A549 (cell line): ENCODE measurements around the gene TCN1. TPM values are rescaled to one million over a fixed set of nuclear protein-coding genes. Genes with fewer than 3 reads are reported as not detected.

Experiments used
- ATAC-seq, 2 experiments: fragments of 200-7000 bp in 1 of 2; fragments of >200 bp in 1 of 2; cut with Nextera tagmentation in 1 of 2; cut with Tn5 transposase in 1 of 2; 3 replicates each; pipeline versions ENCODE4 v1.8.0 to v1.9.1; 2018 to 2020; ENCODE audit warnings: mild to moderate bottlenecking in 1 of 2, moderate library complexity in 1 of 2
- CTCF ChIA-PET: fragments of 300-600 bp; sonication (Branson Sonifier 250); formaldehyde crosslinking; extraction: SDS; loops from one replicate; lab custom pipeline; 2021; ENCODE audit warnings: antibody characterized with exemption, inconsistent platforms; lab: Yijun Ruan, JAX
- POLR2A ChIA-PET: fragments of 350-600 bp; formaldehyde crosslinking; extraction: SDS; loops from one replicate; lab custom pipeline; 2021; ENCODE audit warnings: antibody characterized with exemption, inconsistent platforms; lab: Yijun Ruan, JAX
- DNase-seq, 2 experiments: peaks; one replicate each; pipeline versions ENCODE4 v3.0.0 to v3.0.0-alpha.2; 2011 to 2016; ENCODE audit warnings: low read depth in 1 of 2, low spot score in 1 of 2
- FAIRE-seq: peaks from 2 replicates; lab custom pipeline; 2011; peaks lifted over from hg19 to GRCh38; lab: Jason Lieb, UNC
- H3K27ac ChIP-seq, 2 experiments: fragments of >200 bp; sonication (Bioruptor Twin); formaldehyde crosslinking; 3 replicates each; pipeline ENCODE4 v1.5.1; 2016 to 2017
- H3K4me1 ChIP-seq: fragments of >200 bp; sonication (Bioruptor Twin); formaldehyde crosslinking; 3 replicates; pipeline ENCODE4 v1.6.1; 2016
- H3K4me2 ChIP-seq: fragments of >200 bp; sonication (Bioruptor Twin); formaldehyde crosslinking; 3 replicates; pipeline ENCODE4 v1.6.1; 2016
- H3K4me3 ChIP-seq: fragments of >200 bp; sonication (Bioruptor Twin); formaldehyde crosslinking; 3 replicates; pipeline ENCODE4 v1.5.1; 2016
- H3K9me3 ChIP-seq: fragments of >200 bp; sonication (Bioruptor Twin); formaldehyde crosslinking; 3 replicates; pipeline ENCODE4 v1.6.1; 2016
- CHD4 ChIP-seq: fragments of 200-600 bp; sonication (generic); IDR thresholded peaks from 2 replicates; pipeline ENCODE4 v1.6.1; 2016; ENCODE audit warnings: antibody characterized with exemption, mild to moderate bottlenecking, borderline replicate concordance
- EHF ChIP-seq: fragments of 250-450 bp; sonication (Bioruptor Pico); IDR thresholded peaks from 2 replicates; pipeline ENCODE4 v1.5.0; 2020; ENCODE audit warnings: mild to moderate bottlenecking
- EP300 ChIP-seq, 2 experiments: fragments of >200 bp; sonication (Bioruptor Twin); formaldehyde crosslinking; IDR thresholded peaks; 2 replicates in 1 of 2; 3 replicates in 1 of 2; pipeline ENCODE4 v1.6.1; 2016 to 2017
- FOSB ChIP-seq: fragments of 250-450 bp; sonication (Bioruptor Pico); IDR thresholded peaks from 2 replicates; pipeline ENCODE4 v1.5.0; 2020; ENCODE audit warnings: mild to moderate bottlenecking, moderate library complexity
- FOSL2 ChIP-seq, 2 experiments: fragments of 450-650 bp in 1 of 2; fragments of >200 bp in 1 of 2; sonication (Bioruptor Twin) in 1 of 2; formaldehyde crosslinking; IDR thresholded peaks; 2 replicates each; pipeline versions ENCODE4 v1.5.0 to v1.6.1; 2016 to 2020; ENCODE audit warnings: mild to moderate bottlenecking in 1 of 2, moderate library complexity in 1 of 2
- FOXS1 ChIP-seq: fragments of 250-450 bp; sonication (Bioruptor Pico); IDR thresholded peaks from 2 replicates; pipeline ENCODE4 v1.5.0; 2020; ENCODE audit warnings: mild to moderate bottlenecking, moderate library complexity
- GATA3 ChIP-seq: IDR thresholded peaks from 2 replicates; pipeline ENCODE4 v1.6.1; 2012; ENCODE audit warnings: borderline replicate concordance
- JUNB ChIP-seq: fragments of >200 bp; sonication (Bioruptor Twin); formaldehyde crosslinking; IDR thresholded peaks from 2 replicates; pipeline ENCODE4 v1.6.1; 2016
- KDM5A ChIP-seq: fragments of 200-600 bp; sonication (generic); IDR thresholded peaks from 2 replicates; pipeline ENCODE4 v1.6.1; 2016; ENCODE audit warnings: antibody characterized with exemption, mild to moderate bottlenecking
- MYC ChIP-seq: IDR thresholded peaks from 2 replicates; pipeline ENCODE4 v1.6.1; 2012; ENCODE audit warnings: mild to moderate bottlenecking, inconsistent platforms, low read length, improper control_type of control experiment, borderline replicate concordance
- NFE2L2 ChIP-seq: fragments of 150-350 bp; conservative IDR thresholded peaks from 2 replicates; pipeline ENCODE4 v1.6.1; 2014; ENCODE audit warnings: low read length
- NR3C1 ChIP-seq: fragments of >200 bp; sonication (Bioruptor Twin); formaldehyde crosslinking; IDR thresholded peaks from 3 replicates; pipeline ENCODE4 v1.6.1; 2017
- PHF8 ChIP-seq: fragments of 200-600 bp; sonication (generic); IDR thresholded peaks from 2 replicates; pipeline ENCODE4 v1.6.1; 2016; ENCODE audit warnings: low read depth, mild to moderate bottlenecking, antibody characterized with exemption, moderate library complexity, borderline replicate concordance
- RARB ChIP-seq: fragments of 250-450 bp; sonication (Bioruptor Pico); IDR thresholded peaks from 2 replicates; pipeline ENCODE4 v1.8.0; 2021; ENCODE audit warnings: mild to moderate bottlenecking, moderate library complexity
- RCOR1 ChIP-seq: fragments of 150-350 bp; IDR thresholded peaks from 2 replicates; pipeline ENCODE4 v1.6.1; 2014; ENCODE audit warnings: antibody characterized with exemption, low read length, low read depth
- RNF2 ChIP-seq: fragments of 200-600 bp; sonication (generic); IDR thresholded peaks from 2 replicates; pipeline ENCODE4 v1.6.1; 2016; ENCODE audit warnings: low read depth, mild to moderate bottlenecking, antibody characterized with exemption, moderate library complexity, borderline replicate concordance
- TP53 ChIP-seq: fragments of 250-450 bp; sonication (Bioruptor Pico); IDR thresholded peaks from 2 replicates; pipeline ENCODE4 v1.5.0; 2021; ENCODE audit warnings: mild to moderate bottlenecking, moderate library complexity
- ZC3H11A ChIP-seq: fragments of 450-650 bp; IDR thresholded peaks from 2 replicates; pipeline ENCODE4 v1.6.1; 2014; ENCODE audit warnings: antibody characterized with exemption, mild to moderate bottlenecking
- WGBS: methylation state at CpG from one replicate; pipeline ENCODE4 v1.1.6; 2017; ENCODE audit errors: missing lambda C conversion rate; 5-methylcytosine and 5-hydroxymethylcytosine counted together
- polyA plus RNA-seq, 4 experiments: library from polyadenylated mRNA; depleted of rRNA in 3 of 4; stranded (reverse); fragments of >200 nt; fragmentation: RNase III in 1 of 4; extraction: RNeasy Plus Mini Kit Qiagen cat#74134 plus additional on column Dnase treatment in 1 of 4; gene quantifications; 2 replicates in 3 of 4; 3 replicates in 1 of 4; pipeline ENCODE4 v1.2.3, GENCODE V29; 2011 to 2017
- TF ChIP-seq, protein P1 (sequence below): fragments of >200 bp; sonication (Bioruptor Twin); formaldehyde crosslinking; IDR thresholded peaks from 2 replicates; pipeline ENCODE4 v1.6.1; 2016
- TF ChIP-seq, protein P2 (sequence below): IDR thresholded peaks from 2 replicates; pipeline ENCODE4 v1.6.1; 2012
- TF ChIP-seq, protein P3 (sequence below): fragments of 200-600 bp; sonication (generic); IDR thresholded peaks from 2 replicates; pipeline ENCODE4 v1.6.1; 2016; ENCODE audit warnings: antibody characterized with exemption, mild to moderate bottlenecking, moderate library complexity
- TF ChIP-seq, protein P4 (sequence below): IDR thresholded peaks from 2 replicates; pipeline ENCODE4 v1.6.1; 2012; ENCODE audit warnings: low read depth, borderline replicate concordance
- TF ChIP-seq, protein P5 (sequence below): fragments of 450-650 bp; IDR thresholded peaks from 2 replicates; pipeline ENCODE4 v1.6.1; 2014; ENCODE audit warnings: antibody characterized with exemption
- TF ChIP-seq, protein P6 (sequence below): IDR thresholded peaks from 2 replicates; pipeline ENCODE4 v1.6.1; 2012
- TF ChIP-seq, protein P7 (sequence below): fragments of >200 bp; sonication (Bioruptor Twin); formaldehyde crosslinking; IDR thresholded peaks from 3 replicates; pipeline ENCODE4 v1.6.1; 2016

The TCN1 gene
- polyA plus RNA-seq, 2 of the 4 experiments (the other 2 are of a cell fraction) = 0.18 to 0.79 TPM

DNA sequence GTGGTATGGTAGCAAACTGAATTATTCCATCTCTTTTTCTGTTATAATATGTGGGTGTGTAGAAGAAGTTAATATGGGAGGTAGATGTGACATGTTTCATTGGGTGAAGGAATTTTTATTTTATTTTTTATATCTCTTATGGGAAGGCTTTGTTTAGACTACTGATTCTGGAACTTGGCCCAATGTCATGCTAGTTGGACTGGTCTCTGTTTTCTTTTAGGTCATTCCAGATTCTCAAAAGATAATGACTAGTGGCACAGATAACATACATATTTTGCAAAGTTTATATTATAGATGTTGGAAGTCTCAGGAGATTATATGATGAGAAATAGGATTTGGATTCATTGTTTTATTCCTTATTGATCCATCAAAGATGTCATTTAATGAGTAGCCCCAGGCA is 11.0 kb upstream of the TCN1 start:
- TF ChIP-seq ZC3H11A (no peak), CHD4 (no peak), EHF (no peak), FOSL2 (IDR thresholded peaks at IDR 0.05) (no peak), FOSL2 (CRISPR knock-in tag; IDR thresholded peaks at IDR 0.05) (no peak), RCOR1 (no peak), PHF8 (no peak), FOSB (CRISPR knock-in tag) (no peak), JUNB (no peak), RARB (CRISPR knock-in tag) (no peak)
- TF ChIP-seq, protein P1, sequence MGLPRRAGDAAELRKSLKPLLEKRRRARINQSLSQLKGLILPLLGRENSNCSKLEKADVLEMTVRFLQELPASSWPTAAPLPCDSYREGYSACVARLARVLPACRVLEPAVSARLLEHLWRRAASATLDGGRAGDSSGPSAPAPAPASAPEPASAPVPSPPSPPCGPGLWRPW = no peak
- TF ChIP-seq, protein P2, sequence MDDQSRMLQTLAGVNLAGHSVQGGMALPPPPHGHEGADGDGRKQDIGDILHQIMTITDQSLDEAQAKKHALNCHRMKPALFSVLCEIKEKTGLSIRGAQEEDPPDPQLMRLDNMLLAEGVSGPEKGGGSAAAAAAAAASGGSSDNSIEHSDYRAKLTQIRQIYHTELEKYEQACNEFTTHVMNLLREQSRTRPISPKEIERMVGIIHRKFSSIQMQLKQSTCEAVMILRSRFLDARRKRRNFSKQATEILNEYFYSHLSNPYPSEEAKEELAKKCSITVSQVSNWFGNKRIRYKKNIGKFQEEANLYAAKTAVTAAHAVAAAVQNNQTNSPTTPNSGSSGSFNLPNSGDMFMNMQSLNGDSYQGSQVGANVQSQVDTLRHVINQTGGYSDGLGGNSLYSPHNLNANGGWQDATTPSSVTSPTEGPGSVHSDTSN = no peak
- no peak for ATAC-seq
- H3K4me2 ChIP-seq = no peak overlapping the region
- ChIA-PET CTCF (no interaction called here), POLR2A (no interaction called here)
- DNase-seq = no peak
- no peak overlapping the region for H3K27ac ChIP-seq
- no peak overlapping the region for H3K4me3 ChIP-seq
- H3K9me3 ChIP-seq = no peaks in the 10 kb centered on the region
- H3K4me1 ChIP-seq = no peaks in the 10 kb centered on the region
- no peak for FAIRE-seq

DNA sequence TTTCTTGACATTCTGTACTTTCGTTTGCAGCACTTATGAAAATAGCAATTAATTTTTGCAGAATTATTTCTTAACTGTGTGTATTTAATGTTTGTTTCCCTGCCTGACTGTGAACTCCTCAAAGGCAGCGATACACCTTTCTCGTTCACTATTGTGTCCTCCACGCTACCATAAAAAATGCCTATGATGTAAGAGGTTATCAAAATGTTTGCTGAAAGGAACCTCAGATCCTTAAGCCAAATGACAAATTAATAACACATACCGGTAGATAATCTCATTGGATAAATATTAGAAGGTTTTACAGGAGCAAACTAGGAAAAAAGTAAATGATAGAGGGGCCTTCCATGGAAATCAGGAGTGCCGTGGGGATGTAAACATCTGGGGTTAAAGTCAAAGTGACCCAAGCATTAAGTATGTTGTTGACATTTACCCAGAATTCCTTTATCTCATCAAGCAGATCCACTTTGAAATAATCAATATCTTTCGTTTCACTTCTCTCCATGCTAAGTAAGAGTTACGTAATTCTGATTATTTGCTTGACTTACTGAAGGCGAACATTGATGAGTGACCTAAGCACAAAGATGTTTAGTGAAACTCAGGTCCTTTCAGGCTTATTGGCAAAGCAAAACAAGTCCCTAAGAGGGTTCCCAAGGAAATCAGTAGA is 9.7 kb upstream of the TCN1 start:
- ATAC-seq (no peak), DNase-seq (no peak), FAIRE-seq (no peak)
- Histone ChIP-seq H3K27ac (no peak overlapping the region), H3K4me2 (no peak overlapping the region), H3K4me3 (no peak overlapping the region), H3K9me3 (no peaks in the 10 kb centered on the region), H3K4me1 (no peaks in the 10 kb centered on the region)
- WGBS = 30% methylated on average over 9 of the region's 9 CpGs
- POLR2A ChIA-PET = no interaction called here
- TF ChIP-seq, protein P3, sequence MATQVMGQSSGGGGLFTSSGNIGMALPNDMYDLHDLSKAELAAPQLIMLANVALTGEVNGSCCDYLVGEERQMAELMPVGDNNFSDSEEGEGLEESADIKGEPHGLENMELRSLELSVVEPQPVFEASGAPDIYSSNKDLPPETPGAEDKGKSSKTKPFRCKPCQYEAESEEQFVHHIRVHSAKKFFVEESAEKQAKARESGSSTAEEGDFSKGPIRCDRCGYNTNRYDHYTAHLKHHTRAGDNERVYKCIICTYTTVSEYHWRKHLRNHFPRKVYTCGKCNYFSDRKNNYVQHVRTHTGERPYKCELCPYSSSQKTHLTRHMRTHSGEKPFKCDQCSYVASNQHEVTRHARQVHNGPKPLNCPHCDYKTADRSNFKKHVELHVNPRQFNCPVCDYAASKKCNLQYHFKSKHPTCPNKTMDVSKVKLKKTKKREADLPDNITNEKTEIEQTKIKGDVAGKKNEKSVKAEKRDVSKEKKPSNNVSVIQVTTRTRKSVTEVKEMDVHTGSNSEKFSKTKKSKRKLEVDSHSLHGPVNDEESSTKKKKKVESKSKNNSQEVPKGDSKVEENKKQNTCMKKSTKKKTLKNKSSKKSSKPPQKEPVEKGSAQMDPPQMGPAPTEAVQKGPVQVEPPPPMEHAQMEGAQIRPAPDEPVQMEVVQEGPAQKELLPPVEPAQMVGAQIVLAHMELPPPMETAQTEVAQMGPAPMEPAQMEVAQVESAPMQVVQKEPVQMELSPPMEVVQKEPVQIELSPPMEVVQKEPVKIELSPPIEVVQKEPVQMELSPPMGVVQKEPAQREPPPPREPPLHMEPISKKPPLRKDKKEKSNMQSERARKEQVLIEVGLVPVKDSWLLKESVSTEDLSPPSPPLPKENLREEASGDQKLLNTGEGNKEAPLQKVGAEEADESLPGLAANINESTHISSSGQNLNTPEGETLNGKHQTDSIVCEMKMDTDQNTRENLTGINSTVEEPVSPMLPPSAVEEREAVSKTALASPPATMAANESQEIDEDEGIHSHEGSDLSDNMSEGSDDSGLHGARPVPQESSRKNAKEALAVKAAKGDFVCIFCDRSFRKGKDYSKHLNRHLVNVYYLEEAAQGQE = no peak
- TF ChIP-seq KDM5A (no peak), FOSL2 (IDR thresholded peaks at IDR 0.05) (no peak), FOSL2 (CRISPR knock-in tag; IDR thresholded peaks at IDR 0.05) (no peak), MYC (no peak), TP53 (CRISPR knock-in tag) (no peak), FOXS1 (CRISPR knock-in tag) (no peak), JUNB (no peak), EP300 (IDR thresholded peaks at IDR 0.05) (no peak), NR3C1 (no peak), GATA3 (no peak), RNF2 (no peak), NFE2L2 (no peak)
- TF ChIP-seq, protein P4, sequence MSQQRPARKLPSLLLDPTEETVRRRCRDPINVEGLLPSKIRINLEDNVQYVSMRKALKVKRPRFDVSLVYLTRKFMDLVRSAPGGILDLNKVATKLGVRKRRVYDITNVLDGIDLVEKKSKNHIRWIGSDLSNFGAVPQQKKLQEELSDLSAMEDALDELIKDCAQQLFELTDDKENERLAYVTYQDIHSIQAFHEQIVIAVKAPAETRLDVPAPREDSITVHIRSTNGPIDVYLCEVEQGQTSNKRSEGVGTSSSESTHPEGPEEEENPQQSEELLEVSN = no peak
- TF ChIP-seq, protein P5, sequence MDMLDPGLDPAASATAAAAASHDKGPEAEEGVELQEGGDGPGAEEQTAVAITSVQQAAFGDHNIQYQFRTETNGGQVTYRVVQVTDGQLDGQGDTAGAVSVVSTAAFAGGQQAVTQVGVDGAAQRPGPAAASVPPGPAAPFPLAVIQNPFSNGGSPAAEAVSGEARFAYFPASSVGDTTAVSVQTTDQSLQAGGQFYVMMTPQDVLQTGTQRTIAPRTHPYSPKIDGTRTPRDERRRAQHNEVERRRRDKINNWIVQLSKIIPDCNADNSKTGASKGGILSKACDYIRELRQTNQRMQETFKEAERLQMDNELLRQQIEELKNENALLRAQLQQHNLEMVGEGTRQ = no peak
- TF ChIP-seq, protein P6, sequence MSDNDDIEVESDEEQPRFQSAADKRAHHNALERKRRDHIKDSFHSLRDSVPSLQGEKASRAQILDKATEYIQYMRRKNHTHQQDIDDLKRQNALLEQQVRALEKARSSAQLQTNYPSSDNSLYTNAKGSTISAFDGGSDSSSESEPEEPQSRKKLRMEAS = no peak
- TF ChIP-seq, protein P7, sequence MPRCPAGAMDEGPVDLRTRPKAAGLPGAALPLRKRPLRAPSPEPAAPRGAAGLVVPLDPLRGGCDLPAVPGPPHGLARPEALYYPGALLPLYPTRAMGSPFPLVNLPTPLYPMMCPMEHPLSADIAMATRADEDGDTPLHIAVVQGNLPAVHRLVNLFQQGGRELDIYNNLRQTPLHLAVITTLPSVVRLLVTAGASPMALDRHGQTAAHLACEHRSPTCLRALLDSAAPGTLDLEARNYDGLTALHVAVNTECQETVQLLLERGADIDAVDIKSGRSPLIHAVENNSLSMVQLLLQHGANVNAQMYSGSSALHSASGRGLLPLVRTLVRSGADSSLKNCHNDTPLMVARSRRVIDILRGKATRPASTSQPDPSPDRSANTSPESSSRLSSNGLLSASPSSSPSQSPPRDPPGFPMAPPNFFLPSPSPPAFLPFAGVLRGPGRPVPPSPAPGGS = no peak
- CTCF ChIA-PET = no interaction called here
